Left kidney (tissue), 2 donors: Measurements from ENCODE around the gene TTBK2. TPM values are rescaled to one million over a fixed set of nuclear protein-coding genes. Genes with fewer than 3 reads are reported as not detected.
"Not testable (repeated sequence)": the region's sequence is repeated elsewhere in the genome, so short reads cannot be mapped to it uniquely, and the experiment has no call there.

Experiments
- DNase-seq: peaks from one replicate; pipeline ENCODE4 v3.0.0-alpha.2; 2013
- polyA plus RNA-seq: library from polyadenylated mRNA; unstranded; fragments of 120-200 nt; gene quantifications from one replicate; pipeline ENCODE4 v1.2.1, GENCODE V29; 2013; ENCODE audit not compliant: insufficient read length

The TTBK2 gene
- polyA plus RNA-seq, 1 donor = 12.8 TPM

- no peak for DNase-seq
Measured at GRCh38 chr15:42826251-42826890, 94.2 kb downstream of the TTBK2 start.

DNA sequence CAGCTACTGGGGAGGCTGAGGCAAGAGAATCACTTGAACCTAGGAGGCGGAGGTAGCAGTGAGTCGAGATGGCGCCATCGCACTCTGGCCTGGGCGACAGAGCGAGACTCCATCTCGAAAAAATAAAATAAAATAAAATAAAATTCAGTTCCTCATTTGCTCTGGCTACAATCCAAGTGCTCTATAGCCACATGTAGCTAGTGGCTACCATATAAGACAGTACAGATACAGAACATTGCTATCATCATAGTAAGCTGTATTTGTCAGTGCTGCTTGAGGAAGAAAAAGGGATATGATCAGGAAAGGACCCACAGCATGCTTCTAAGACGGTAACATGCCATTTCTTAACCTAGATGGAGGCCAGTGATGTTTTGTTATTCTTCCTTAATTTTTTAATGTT lies 95.0 kb downstream of the TTBK2 start:
- no peak for DNase-seq

DNA sequence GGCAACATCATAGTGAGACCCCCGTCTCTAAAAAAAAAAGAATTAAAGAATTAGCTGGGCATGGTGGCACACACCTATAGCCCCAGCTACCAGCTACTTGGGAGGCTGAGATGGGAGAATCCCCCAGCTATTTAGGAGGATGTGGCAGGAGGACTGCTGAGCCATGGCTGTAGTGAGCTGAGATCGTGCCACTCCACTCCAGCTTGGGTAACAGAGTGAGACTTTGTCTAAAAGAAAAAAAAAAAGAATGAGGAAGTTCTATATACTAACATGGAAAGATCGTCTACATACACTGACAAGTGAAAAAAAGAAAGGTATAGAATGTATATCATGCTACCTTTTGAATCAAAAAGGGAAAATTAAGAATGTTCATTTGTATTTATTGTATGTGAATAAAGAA lies 99.8 kb downstream of the TTBK2 start:
- DNase-seq = no peak

GRCh38 chr15:42819786-42820185 lies 100.8 kb downstream of the TTBK2 start:
- DNase-seq = no peak

DNA sequence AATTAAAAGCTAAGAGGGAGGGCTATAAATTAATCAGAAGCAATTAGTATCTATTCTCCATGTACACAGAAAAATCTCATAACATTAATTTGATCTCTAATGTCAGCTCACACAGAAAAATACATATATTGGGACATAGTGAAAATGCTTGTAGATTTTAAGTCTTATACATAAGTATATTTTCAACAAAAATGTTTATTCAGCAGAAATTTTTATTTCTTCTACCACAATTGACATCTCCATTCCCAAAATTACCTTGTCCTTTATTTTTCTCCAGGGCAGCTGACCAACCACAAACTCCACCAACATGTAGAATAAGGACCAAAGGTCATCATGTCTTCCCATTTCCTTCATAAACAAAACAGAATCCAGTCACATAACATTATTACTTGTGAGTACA lies 109.1 kb downstream of the TTBK2 start:
- no peak for DNase-seq

- no peak for DNase-seq
Measured at GRCh38 chr15:42808913-42809312, 111.7 kb downstream of the TTBK2 start.

GRCh38 chr15:42805266-42805665 lies 115.3 kb downstream of the TTBK2 start:
- no peak for DNase-seq

GRCh38 chr15:42804739-42805138 lies 115.8 kb downstream of the TTBK2 start:
- no peak for DNase-seq

GRCh38 chr15:42803436-42803835 lies 117.1 kb downstream of the TTBK2 start:
- DNase-seq = no peak

GRCh38 chr15:42802168-42802567 lies 118.4 kb downstream of the TTBK2 start:
- DNase-seq = no peak

GRCh38 chr15:42800731-42801474 lies 119.7 kb downstream of the TTBK2 start:
- DNase-seq = no peak

DNA sequence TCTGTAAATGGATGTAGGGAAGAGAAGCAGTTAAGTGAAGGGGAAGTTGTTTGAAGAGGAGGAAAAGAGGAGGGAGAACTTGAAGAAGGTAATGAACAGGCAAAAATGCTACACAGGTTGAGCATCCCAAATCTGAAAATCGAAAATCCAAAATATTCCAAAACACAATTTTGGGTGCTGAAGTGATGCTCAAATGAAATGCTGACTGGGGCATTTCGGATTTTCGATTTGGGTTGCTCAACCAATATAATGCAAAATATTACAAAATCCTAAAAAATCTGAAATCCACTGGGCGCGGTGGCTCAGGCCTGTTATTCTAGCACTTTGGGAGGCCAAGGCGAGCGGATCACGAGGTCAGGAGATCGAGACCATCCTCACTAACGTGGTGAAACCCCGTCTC lies 121.8 kb downstream of the TTBK2 start:
- DNase-seq = no peak

DNA sequence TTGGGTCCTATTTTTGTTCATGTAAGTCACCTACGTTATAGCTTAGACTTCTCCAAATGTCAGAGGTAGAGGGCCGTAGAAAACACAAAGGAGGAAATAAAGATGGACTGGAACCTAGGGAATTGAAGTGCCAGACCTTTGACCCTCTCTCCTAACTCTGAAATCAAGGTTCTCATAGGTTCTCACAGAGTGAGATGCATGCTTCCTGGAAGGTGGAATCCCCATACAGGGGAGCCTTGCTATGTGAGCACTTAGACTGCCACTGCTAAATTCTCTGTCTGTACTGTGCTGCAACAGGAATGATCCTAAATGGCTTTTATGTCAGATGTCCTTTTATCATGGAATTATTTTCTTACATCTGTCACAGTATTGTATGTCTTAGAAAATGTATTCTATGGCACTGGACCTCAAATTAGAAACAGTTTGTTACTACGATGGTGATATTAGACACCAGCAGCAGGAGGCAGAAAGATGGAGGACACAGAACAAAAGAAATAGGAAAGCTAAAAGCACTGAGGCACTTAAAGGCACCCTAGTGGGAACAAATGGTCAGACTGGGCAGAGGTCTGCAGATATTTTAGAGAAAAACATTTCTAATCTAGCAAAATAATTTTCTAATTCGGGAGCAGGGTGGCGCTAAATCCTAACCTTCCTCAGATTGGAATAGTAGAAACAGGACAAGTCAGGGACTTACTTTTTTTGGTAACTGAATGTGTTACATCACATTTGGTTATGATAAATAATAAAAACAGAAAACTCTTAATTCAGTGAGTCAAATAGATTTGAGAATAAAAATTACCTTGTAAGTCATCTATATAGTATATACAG lies 123.4 kb downstream of the TTBK2 start:
- DNase-seq = no peak

DNA sequence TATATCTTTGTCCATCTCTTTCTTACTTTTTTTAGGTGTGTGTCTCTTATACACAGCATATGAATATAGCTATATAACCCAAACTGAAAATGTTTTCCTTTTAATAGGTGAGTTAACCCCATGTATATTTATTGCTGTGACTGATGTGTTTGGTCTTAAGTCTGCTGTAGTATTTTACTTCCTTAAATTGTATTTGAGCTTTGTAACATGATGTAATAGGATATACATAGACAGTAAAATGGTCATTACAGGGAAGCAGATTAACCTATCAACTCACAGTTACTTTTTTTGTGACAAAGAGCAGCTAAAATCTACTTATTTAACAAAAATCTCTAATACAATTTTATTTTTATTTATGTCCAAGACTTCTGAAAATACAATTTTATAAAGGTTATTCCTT lies 131.9 kb downstream of the TTBK2 start:
- DNase-seq = no peak

GRCh38 chr15:42786978-42787377 lies 133.6 kb downstream of the TTBK2 start:
- DNase-seq = no peak

GRCh38 chr15:42785569-42785968 lies 135.0 kb downstream of the TTBK2 start:
- DNase-seq = no peak

GRCh38 chr15:42784705-42785104 lies 135.9 kb downstream of the TTBK2 start:
- DNase-seq = no peak

- no peak for DNase-seq
Measured at GRCh38 chr15:42782716-42783115, 137.9 kb downstream of the TTBK2 start.

GRCh38 chr15:42775416-42775815 lies 145.2 kb downstream of the TTBK2 start:
- no peak for DNase-seq

- no peak for DNase-seq
Measured at GRCh38 chr15:42772901-42773300, 147.7 kb downstream of the TTBK2 start.

- no peak for DNase-seq
Measured at GRCh38 chr15:42772144-42772543, 148.4 kb downstream of the TTBK2 start.

- DNase-seq = not testable (repeated sequence)
Measured at GRCh38 chr15:42766109-42766508, 154.5 kb downstream of the TTBK2 start.

DNA sequence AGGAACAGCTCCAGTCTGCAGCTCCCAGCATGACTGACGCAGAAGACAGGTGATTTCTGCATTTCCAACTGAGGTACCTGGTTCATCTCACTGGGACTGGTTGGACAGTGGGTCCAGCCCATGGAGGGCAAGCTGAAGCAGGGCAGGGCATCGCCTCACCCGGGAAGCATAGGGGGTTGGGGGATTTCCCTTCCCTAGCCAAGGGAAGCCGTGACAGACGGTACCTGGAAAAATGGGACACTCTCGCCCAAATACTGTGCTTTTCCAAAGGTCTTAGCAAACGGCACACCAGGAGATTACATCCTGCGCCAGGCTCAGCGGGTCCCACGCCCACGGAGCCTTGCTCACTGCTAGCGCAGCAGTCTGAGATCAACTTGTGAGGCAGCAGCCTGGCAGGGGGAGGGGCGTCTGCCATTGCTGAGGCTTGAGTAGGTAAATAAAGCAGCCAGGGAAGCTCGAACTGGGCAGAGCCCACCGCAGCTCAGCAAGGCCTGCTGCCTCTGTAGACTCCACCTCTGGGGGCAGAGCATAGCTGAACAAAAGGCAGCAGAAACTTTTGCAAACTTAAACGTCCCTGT lies 156.3 kb downstream of the TTBK2 start:
- not testable (repeated sequence) for DNase-seq
